ENCODE data around the gene RABEP2.
"Not testable (repeated sequence)": the region's sequence is repeated elsewhere in the genome, so short reads cannot be mapped to it uniquely, and the experiment has no call there.

Gene RABEP2

DNA sequence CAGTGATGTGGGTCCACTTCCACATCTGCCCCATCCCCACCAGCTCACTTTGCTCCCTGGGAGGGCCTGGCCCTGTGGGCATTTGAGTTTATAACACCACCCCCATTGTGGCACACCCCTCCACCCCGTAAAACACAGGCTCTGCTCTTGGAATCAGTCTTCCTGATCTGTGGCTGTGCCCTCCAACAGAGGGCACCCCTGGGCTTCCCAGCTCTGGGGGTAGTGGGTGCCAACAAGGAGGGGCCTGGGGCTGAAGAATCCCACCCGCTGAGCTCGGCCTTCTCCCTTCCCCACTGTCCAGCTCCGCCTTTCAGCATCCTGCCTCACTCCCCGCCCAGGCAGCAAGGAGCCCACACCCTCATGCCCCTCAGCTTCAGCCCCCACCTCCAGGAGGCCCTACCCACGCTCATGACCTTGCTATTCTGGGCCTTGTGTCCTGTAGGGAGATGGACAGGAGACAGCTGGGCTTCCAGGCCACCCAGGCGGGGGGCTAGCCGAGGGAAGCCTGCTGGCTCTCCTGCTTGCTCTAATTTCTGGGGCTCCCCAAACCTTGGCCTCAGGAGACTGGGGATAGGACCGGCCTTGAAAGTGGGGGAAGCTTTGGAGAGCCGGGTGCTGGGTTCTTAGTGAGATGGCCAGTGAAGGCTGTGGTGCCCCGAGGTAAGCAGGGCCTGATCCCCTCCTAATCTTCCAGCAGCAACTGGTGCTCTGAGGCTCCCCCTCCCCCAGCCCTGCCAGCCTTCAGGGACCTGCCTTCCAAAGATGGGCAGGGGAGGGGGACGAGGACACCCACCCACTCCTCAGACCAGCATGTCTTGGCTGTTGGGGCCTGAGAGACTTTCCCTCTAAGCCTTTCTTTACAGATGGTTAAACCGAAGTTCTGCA, 49.7 kb downstream of the RABEP2 start:
- no peak for DNase-seq (ENCODE audit: low read depth)
- TF ChIP-seq, protein P1, sequence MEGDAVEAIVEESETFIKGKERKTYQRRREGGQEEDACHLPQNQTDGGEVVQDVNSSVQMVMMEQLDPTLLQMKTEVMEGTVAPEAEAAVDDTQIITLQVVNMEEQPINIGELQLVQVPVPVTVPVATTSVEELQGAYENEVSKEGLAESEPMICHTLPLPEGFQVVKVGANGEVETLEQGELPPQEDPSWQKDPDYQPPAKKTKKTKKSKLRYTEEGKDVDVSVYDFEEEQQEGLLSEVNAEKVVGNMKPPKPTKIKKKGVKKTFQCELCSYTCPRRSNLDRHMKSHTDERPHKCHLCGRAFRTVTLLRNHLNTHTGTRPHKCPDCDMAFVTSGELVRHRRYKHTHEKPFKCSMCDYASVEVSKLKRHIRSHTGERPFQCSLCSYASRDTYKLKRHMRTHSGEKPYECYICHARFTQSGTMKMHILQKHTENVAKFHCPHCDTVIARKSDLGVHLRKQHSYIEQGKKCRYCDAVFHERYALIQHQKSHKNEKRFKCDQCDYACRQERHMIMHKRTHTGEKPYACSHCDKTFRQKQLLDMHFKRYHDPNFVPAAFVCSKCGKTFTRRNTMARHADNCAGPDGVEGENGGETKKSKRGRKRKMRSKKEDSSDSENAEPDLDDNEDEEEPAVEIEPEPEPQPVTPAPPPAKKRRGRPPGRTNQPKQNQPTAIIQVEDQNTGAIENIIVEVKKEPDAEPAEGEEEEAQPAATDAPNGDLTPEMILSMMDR (IDR thresholded peaks at IDR 0.05; ENCODE audit: insufficient read depth, low read depth, low read length, missing control alignments), result peak; percentile 6
- no peak overlapping the region for H3K4me3 ChIP-seq (ENCODE audit: low read length)

DNA sequence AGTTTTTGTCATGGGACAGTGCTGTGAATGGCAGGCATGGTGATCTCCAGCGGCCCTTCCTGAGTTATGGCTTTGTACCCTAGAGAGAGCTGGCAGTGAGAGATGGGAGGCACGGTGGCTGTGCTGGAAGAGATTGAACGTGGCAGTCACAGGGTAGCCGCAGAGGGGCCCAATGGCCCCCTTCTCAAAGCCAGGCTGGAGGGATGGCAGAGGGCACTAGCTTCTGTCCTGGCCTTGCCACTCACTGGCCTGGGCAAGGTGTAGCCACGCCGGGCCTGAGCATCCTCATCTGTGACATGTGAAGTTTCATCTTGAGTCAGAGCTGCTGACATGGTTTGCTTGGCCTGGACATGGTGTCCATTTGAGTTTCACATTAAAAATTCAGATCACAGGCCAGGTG, 50.6 kb downstream of the RABEP2 start:
- TF ChIP-seq, protein P1 (IDR thresholded peaks at IDR 0.05; ENCODE audit: insufficient read depth, low read depth, low read length, missing control alignments), result no peak

DNA sequence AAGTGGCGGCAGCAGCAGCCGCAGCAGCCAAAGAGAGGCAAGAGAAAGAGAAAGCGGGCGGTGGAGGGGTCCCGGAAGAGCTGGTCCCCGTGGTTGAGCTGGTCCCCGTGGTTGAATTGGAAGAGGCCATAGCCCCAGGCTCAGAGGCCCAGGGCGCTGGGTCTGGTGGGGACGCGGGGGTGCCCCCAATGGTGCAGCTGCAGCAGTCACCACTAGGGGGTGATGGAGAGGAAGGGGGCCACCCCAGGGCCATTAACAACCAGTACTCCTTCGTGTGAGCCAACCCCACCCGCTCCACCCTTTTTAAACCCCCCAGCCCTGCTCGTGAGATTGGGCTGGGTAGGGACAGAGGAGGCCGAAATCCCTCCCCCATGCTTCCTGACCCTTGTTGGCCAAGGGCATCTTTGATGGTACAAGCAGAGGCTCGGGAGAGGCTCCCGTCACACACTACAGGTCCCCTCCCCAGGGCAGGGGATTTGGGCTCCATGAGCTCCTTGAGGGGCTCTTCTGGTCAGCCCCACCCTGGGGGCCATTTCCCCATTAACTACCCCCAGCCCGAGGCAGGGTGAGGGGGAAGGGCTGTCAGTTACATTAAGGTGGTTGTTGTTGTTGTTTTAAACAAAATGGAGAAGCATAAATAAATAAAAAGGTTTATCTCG, 51.4 kb downstream of the RABEP2 start:
- DNase-seq (ENCODE audit: low read depth), result peak; percentile 18
- TF ChIP-seq, protein P1 (IDR thresholded peaks at IDR 0.05; ENCODE audit: insufficient read depth, low read depth, low read length, missing control alignments), result peak; percentile 60
- H3K4me3 ChIP-seq (ENCODE audit: low read length), result no peak overlapping the region

More for the DNA sequence above, 50.6 kb downstream of the RABEP2 start:
- H3K4me3 ChIP-seq (ENCODE audit: low read length), result no peak overlapping the region
- no peak for DNase-seq (ENCODE audit: low read depth)

DNA sequence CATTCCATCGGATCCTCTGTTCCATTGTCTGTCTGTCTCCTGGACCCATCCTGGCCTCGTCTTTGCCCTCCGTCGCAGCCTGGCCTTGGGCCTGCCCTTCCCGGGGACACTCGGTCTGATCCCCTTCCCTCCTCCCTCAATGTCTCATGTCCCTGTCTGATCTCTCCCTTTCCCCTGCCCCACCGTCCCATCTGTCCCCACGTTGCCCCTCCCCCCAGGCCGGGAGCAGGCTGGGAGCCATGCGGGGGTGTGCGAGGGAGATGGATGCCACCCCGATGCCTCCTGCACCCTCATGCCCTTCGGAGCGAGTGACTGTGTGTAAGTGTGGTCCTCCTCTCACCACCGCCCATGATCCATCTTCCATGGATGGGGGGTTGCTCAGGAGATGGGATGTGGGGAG, 52.1 kb downstream of the RABEP2 start:
- DNase-seq (ENCODE audit: low read depth), result no peak
- TF ChIP-seq, protein P1 (IDR thresholded peaks at IDR 0.05; ENCODE audit: insufficient read depth, low read depth, low read length, missing control alignments), result no peak
- H3K4me3 ChIP-seq (ENCODE audit: low read length), result no peak overlapping the region

DNA sequence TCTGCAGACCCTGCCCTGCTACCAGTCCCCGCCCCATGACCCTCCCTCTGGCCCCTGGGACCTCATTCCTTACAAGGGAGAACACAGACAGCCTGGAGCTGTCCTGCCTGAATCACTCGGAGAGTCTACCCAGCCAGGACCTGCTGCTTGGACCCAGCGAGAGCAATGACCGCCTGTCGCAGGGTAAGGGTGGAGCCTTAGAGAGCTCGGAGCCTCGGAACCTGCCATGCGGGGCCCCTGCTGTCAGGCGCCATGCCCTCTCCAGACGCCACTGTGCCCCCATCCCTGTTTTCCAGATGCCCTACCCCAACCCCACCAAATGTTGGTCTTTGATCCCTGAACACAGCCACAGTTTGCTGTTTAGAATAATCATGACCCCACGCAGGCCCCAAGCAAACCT, 55.8 kb downstream of the RABEP2 start:
- H3K4me3 ChIP-seq (ENCODE audit: low read length), result no peak overlapping the region
- DNase-seq (ENCODE audit: low read depth), result no peak
- TF ChIP-seq, protein P1 (IDR thresholded peaks at IDR 0.05; ENCODE audit: insufficient read depth, low read depth, low read length, missing control alignments), result no peak

DNA sequence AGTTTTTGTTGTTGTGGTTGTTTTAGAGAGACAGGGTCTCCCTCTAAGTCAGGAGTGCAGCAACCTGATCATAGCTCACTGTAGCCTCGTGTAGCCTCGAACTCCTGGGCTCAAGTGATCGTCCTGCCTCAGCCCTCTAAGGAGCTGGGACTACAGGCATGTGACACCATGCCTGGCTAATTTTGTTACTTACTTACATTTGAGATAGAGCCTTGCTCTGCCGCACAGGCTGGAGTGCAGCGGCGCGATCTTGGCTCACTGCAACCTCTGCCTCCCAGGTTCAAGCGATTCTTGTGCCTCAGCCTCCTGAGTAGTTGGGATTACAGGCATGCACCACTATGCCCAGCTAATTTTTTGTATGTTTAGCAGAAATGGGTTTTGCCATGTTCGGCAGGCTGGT, 57.4 kb downstream of the RABEP2 start:
- not testable (repeated sequence) for H3K4me3 ChIP-seq (ENCODE audit: low read length); DNase-seq (ENCODE audit: low read depth)

DNA sequence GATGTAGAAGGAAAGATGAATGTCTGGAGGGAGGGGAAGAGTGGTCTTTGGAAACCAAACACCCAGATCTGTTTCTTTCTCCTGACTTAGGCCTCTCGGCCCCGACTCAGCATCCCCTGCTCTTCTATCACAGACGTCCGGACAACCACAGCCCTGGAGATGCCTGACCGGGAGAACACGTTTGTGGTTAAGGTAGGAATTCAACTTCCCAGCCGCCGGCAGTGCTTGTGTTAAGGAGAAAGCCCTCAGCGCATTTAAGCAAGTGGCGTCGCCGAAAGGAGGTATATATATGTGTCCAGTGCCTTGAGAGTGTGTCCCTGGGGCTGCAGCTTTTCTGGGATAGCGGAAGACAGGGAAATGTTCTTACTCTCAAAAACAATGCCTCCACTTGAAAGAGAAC, 57.8 kb downstream of the RABEP2 start:
- TF ChIP-seq, protein P1 (IDR thresholded peaks at IDR 0.05; ENCODE audit: insufficient read depth, low read depth, low read length, missing control alignments), result no peak
- no peak overlapping the region for H3K4me3 ChIP-seq (ENCODE audit: low read length)
- no peak for DNase-seq (ENCODE audit: low read depth)

All from epithelial cell of esophagus (primary cell).